ENCODE results near the gene MAML3. TPM values are rescaled to one million over a fixed set of nuclear protein-coding genes. Genes with fewer than 3 reads are reported as not detected.

Gene MAML3
- total and polyA plus RNA-seq, 10 donors = 0.63 to 18.4 (median 12.7) TPM

DNA sequence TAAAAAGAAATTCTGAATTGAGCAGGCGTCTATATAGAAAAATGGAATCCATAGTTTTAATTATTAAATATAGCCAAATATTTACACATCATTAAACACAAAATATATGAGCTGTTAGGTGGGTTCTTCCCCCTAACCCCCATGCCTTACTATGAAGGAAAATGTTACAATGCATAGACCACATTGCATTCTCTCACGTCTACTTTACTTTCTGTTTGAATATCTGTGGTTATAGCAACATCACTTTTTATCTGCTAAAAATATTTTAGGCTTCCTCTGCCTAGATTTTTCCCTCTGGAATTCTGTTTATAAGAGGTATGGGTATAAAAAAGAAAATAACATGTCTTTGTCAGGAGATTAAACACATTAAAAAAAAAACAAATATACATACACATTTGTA is 73.1 kb downstream of the MAML3 start:
- H3K36me3 ChIP-seq = no peaks in the 10 kb centered on the region
- intact Hi-C loops (cut with DNase I; ENCODE audit: low total_unique reads) = no loop called here
- DNase-seq = no peak
- TF ChIP-seq POLR2A (IDR thresholded peaks at IDR 0.05) = no peak
- TF ChIP-seq POLR2AphosphoS5 (IDR thresholded peaks at IDR 0.05) = no peak
- H3K9me3 ChIP-seq = no peaks in the 10 kb centered on the region
- H3K27ac ChIP-seq = no peak overlapping the region
- no peak overlapping the region for H3K4me3 ChIP-seq
- no peaks in the 10 kb centered on the region for H3K27me3 ChIP-seq (replicated peaks in 1 of 7)
- peaks cover 0 to 25% (median 10%) of the 10 kb centered on the region in 6 donors for H3K4me1 ChIP-seq
- WGBS, 5 donors = 51 to 58% (median 55%) methylated on average over 2 of the region's 2 CpGs

- no peak for TF ChIP-seq POLR2A (IDR thresholded peaks at IDR 0.05)
- TF ChIP-seq POLR2AphosphoS5 (IDR thresholded peaks at IDR 0.05) = no peak
- TF ChIP-seq, protein P1, sequence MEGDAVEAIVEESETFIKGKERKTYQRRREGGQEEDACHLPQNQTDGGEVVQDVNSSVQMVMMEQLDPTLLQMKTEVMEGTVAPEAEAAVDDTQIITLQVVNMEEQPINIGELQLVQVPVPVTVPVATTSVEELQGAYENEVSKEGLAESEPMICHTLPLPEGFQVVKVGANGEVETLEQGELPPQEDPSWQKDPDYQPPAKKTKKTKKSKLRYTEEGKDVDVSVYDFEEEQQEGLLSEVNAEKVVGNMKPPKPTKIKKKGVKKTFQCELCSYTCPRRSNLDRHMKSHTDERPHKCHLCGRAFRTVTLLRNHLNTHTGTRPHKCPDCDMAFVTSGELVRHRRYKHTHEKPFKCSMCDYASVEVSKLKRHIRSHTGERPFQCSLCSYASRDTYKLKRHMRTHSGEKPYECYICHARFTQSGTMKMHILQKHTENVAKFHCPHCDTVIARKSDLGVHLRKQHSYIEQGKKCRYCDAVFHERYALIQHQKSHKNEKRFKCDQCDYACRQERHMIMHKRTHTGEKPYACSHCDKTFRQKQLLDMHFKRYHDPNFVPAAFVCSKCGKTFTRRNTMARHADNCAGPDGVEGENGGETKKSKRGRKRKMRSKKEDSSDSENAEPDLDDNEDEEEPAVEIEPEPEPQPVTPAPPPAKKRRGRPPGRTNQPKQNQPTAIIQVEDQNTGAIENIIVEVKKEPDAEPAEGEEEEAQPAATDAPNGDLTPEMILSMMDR (IDR thresholded peaks at IDR 0.05 in 8 of 11, conservative IDR thresholded peaks at IDR 0.05 in 3 of 11) = no peak
- H3K36me3 ChIP-seq = no peaks in the 10 kb centered on the region
- no peaks in the 10 kb centered on the region for H3K9me3 ChIP-seq
- no peak overlapping the region for H3K4me3 ChIP-seq
- 56 to 91% (median 76%) methylated on average over 2 of the region's 2 CpGs for WGBS, 5 donors
- DNase-seq = no peak
- H3K27ac ChIP-seq = peak overlapping the region in 6 of 8 donors; percentile 15 to 63 (median 50)
- no peaks in the 10 kb centered on the region for H3K27me3 ChIP-seq (replicated peaks in 1 of 7)
- intact Hi-C loops (cut with DNase I; ENCODE audit: low total_unique reads) = no loop called here
- H3K4me1 ChIP-seq = peaks cover 0 to 16% (median 6%) of the 10 kb centered on the region in 6 donors
Measured at GRCh38 chr4:140078366-140078765, 75.6 kb downstream of the MAML3 start.

DNA sequence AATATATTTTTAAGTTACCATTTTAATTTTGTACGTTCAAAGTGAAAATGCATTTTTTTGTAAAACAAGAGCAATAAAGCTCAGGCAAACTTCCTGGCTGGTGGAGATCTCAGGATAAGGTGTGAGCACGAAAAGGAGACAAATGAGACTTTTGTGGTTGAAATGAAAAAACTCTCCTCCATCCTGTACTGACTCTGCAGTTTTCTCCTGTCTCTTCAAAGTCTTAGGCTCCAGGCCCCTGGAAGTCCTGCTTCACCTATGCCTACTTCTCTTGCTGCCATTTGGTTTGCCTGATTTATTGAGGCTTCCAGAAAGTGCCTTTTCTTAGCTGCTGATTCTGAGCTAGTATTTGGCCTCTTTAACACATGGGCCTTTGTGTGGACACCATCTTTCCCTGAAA is 77.7 kb downstream of the MAML3 start:
- TF ChIP-seq POLR2A (IDR thresholded peaks at IDR 0.05) (no peak), POLR2AphosphoS5 (IDR thresholded peaks at IDR 0.05) (no peak)
- TF ChIP-seq, protein P1 (IDR thresholded peaks at IDR 0.05 in 8 of 11, conservative IDR thresholded peaks at IDR 0.05 in 3 of 11) = no peak
- 31 to 50% (median 43%) methylated on average over 2 of the region's 2 CpGs for WGBS, 5 donors
- H3K4me3 ChIP-seq = no peak overlapping the region
- H3K4me1 ChIP-seq = peaks cover 3 to 25% (median 13%) of the 10 kb centered on the region in 6 donors
- no peak overlapping the region for H3K27ac ChIP-seq
- no peaks in the 10 kb centered on the region for H3K27me3 ChIP-seq (replicated peaks in 1 of 7)
- H3K9me3 ChIP-seq = no peaks in the 10 kb centered on the region
- H3K36me3 ChIP-seq = no peaks in the 10 kb centered on the region
- no peak for DNase-seq
- intact Hi-C loops (cut with DNase I; ENCODE audit: low total_unique reads) = no loop called here

- WGBS, 5 donors = 15 to 26% (median 18%) methylated on average over 3 of the region's 3 CpGs
- Histone ChIP-seq H3K27ac (peak overlapping the region in 5 of 8 donors; percentile 21 to 41 (median 38)), H3K36me3 (no peaks in the 10 kb centered on the region), H3K9me3 (no peaks in the 10 kb centered on the region), H3K27me3 (replicated peaks in 1 of 7) (no peaks in the 10 kb centered on the region), H3K4me1 (peaks cover 5 to 37% (median 21%) of the 10 kb centered on the region in 6 donors), H3K4me3 (no peak overlapping the region)
- peak in 1 of 3 donors; percentile 28 for TF ChIP-seq POLR2AphosphoS5 (IDR thresholded peaks at IDR 0.05)
- TF ChIP-seq, protein P1 (IDR thresholded peaks at IDR 0.05 in 8 of 11, conservative IDR thresholded peaks at IDR 0.05 in 3 of 11) = no peak
- no peak for DNase-seq
- intact Hi-C loops (cut with DNase I; ENCODE audit: low total_unique reads) = no loop called here
Measured at GRCh38 chr4:140071806-140072205, 82.2 kb downstream of the MAML3 start.

GRCh38 chr4:140070973-140071372 is 83.0 kb downstream of the MAML3 start:
- H3K27me3 ChIP-seq (replicated peaks in 1 of 7) = no peaks in the 10 kb centered on the region
- no peaks in the 10 kb centered on the region for H3K9me3 ChIP-seq
- peak overlapping the region in 5 of 8 donors; percentile 3 to 45 (median 37) for H3K27ac ChIP-seq
- WGBS, 5 donors = 69 to 80% (median 70%) methylated on average over 6 of the region's 6 CpGs
- peaks cover 5 to 37% (median 21%) of the 10 kb centered on the region in 6 donors for H3K4me1 ChIP-seq
- H3K4me3 ChIP-seq = no peak overlapping the region
- DNase-seq = no peak
- H3K36me3 ChIP-seq = no peaks in the 10 kb centered on the region
- intact Hi-C loops (cut with DNase I; ENCODE audit: low total_unique reads) = no loop called here
- TF ChIP-seq, protein P1 (IDR thresholded peaks at IDR 0.05 in 8 of 11, conservative IDR thresholded peaks at IDR 0.05 in 3 of 11) = no peak
- TF ChIP-seq POLR2A (IDR thresholded peaks at IDR 0.05) (no peak), POLR2AphosphoS5 (IDR thresholded peaks at IDR 0.05) (no peak)

All from spleen (tissue), 11 donors.